ACHN (cell line): ENCODE results near the gene RASA1.

Experiments
- DNase-seq: peaks from one replicate; pipeline ENCODE4 v3.0.0-alpha.2; 2015
- in situ Hi-C: cut with HindIII; loops from 2 replicates; pipeline ENCODE4 v1.10.0; 2017; ENCODE audit warnings: low sequenced_read_pairs, low pct_ligation_motif_present, low pct_unique_long_range_greater_than_20kb

The RASA1 gene

DNA sequence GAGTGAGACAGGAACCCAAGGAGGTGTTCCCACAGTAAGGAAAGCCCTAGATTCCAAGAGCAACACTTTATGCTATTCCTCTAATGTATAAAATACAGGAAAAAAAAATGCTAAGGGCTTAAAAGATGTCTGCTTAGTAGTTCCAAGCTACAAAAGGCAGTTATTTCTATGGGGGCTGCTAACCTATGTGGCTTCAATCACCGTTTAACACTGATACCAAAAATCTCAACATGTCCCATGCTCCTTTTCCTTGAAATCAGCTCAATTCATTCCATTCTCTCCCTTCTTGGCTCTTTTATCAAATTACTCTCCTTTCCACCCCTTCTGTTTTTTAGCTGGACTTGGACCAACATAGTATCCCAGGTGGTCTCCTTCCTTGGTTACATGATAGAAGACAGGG lies 124.5 kb downstream of the RASA1 start:
- DNase-seq, result no peak
- in situ Hi-C loops, result no loop called here

DNA sequence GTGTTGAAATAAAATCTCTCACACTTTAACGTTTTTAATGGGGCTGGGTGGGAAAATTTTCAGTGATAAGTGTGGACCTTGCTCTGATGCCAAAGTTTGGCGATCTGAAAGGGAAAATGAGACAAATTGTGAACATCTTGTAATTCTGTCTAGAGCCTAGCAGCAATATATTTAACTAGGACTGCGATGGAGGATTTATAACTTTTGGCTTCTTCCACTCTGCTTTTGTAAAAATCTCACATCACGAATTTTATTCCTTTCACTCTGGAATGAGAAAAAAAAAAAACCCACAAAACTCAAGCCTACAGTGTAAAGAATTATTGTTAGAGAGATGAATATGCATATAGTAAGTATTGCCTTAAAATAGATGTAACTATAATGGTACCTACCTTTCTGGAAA lies 125.1 kb downstream of the RASA1 start:
- DNase-seq, result no peak
- in situ Hi-C loops, result no loop called here

DNA sequence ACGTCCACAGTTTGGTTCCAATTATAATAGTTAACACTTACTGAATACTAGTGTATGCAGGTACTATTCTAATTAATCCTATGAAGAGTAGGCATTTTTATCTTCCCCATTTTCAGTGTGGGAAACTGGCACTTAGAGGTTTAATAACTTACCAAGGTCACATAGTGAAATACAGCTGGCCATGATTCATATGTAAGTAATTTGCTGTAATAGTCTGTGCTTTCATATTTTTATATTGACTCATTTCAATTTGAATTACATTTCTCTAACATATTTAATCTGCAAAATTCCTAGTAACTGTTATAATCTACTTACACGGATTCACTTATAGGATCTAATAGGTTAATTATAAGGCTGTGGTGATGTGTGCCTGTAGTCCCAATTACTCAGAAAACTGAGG lies 125.6 kb downstream of the RASA1 start:
- in situ Hi-C loops, result no loop called here
- DNase-seq, result peak; percentile 86

DNA sequence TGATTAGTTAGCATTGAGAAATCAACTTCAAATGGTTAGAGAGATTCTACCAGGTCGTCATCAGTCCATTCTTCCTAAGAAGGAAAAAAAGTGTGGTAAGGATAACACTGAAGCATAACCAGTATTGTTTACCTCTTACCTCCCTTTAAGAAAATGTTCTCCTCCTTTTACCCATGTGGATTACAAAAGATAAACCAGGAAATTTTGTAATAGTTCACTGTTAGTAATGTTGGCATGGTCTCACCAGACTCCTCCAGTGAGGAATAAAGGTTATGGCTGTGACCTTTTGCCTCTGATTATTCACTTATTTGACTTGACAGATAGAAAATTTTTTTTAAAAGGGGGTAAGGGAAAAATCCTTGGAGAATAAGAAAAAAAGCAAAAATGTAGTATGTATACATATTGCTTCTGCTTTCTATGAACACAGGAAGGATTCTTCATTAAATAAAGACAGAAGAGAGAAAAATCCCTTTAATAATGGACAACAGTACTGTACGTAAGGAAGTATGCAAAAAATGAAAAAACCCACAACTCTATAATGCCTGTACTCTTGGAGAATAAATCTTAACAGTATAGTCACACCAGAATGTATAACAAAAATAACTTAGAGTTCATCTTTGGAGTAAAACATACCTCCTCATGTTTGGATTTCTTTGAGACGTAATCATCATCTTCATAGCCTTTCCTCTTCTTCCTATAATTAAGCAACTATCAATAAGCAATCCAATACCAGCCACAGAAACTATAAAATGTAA lies 126.9 kb downstream of the RASA1 start:
- in situ Hi-C loops, result no loop called here
- peak; percentile 44 for DNase-seq

DNA sequence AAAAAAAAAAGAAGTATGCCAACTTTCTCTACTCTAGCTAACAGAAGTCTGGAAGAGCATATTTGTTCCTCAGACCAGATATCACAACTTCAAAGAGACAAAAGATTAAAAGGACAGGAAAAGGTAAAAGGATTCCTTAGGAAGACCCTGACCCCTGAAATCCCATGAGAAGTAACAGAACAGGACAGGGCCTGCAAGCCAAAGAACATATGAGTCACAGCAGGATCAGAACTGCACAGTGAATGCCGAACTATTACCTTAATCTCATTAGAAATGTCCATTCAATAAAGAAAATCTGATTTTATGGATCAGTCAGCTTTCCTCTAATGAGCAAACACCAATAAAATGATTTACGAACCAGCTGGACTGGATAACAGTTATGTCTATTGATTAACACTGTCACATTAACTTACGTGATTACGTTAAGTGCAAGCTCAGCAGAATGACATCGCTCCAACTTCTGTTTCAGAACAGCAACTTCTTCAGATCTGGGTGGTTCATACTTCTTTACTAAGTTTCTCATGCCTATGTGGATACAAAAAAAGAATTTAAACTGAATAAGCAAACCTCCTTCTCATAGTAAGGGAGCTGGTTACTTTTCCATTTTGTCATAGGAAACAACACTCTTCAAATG lies 131.4 kb downstream of the RASA1 start:
- in situ Hi-C loops, result no loop called here
- no peak for DNase-seq

DNA sequence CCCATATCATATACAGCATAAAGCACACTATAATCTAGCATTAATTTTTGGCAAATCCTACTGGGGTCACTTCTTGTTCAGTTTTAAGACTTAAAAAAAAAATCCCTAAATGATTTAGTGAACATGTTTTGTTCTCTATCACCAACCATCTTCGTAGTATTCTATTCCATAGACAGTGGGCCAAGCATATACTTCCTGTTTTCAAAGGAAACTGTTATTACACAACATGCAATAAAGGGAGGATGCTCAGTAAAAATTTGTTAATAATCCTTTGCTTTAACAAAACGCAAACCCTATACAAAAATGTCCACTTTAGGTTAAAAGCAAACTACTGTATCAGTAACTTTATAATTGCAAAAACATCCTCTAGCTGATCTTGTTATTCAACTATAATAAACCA lies 132.0 kb downstream of the RASA1 start:
- in situ Hi-C loops, result no loop called here

DNA sequence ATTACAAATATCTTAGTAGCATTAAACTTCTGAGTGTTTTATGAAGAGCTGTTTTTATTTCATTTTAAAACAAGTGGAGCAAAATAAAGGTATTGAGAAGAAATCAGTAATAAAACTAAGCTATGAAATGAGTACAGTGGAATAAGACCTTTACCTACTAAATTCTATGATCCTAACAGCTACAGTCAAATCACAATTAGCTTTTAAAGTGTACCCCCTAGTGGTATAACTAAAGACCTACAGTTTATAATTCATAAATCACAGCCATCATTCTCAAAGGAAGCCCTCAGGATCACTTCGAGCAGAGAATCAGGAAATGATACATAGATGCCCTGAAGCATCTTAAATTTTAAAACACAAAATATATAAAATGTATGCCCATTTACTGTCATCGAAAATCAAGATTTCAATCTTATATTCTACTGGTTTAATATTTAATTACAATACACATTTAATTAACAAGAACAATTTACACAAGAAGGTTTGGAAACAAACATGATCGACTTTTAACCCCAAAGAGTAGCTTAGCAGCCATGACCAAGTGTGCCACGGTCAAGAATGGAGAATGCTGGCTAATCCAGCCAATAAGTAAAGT lies 132.7 kb downstream of the RASA1 start:
- peak; percentile 57 for DNase-seq
- in situ Hi-C loops, result no loop called here

More for the DNA sequence above, 132.0 kb downstream of the RASA1 start:
- no peak for DNase-seq

DNA sequence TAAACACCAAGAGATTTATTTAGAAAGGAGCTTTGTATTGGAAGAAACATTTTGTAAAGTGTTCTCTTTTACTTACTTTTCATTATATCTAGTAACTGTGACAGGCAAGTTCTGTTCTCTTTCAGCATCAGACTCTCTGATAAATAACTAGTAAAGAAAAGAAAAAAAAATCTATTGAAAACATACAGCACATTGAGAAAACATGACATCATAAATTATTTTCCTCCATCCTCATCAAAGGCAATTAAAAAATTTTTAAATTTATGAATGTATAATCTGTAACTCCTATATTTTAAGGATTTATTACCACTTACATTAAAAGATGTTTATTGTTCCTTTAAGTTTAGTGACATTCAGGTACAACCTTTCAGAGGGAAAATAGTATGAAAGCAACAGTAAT lies 133.9 kb downstream of the RASA1 start:
- no peak for DNase-seq
- in situ Hi-C loops, result no loop called here

DNA sequence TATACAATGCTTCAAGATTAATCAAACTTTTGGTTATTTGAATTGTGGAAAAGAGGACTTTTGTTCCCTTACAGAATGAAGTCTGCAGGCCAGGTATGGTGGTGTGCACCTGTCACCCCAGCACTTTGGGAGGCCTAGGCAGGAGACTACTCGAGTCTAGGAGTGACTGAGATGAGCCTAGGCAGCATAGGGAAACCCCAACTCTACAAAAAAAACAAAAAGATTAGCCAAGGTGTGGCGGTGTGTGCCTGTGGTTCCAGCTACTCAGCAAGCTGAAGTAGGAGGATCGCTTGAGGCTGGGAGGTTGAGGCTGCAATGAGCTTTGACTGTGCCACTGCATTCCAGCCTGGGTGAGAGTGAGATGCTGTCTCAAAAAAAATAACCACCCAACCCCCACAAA lies 135.7 kb downstream of the RASA1 start:
- no peak for DNase-seq
- in situ Hi-C loops, result no loop called here

DNA sequence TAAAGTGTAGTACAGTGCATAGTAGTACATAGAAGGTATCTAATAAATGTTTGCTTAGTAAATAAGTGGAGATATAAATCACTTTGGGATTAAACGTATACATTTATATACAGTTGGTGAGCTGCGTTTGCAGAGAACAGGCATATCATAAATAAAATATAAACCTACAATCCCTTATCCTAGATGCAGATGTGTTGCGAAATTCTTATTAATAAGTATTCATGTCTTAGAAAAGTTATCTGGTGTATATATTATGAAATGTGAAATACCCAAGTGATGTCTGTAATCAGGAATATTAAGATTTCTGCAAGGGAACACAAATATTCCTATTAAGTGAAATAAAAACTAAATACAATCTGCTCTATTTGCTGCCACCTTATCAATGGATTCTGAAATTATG lies 136.2 kb downstream of the RASA1 start:
- in situ Hi-C loops, result no loop called here
- DNase-seq, result no peak

DNA sequence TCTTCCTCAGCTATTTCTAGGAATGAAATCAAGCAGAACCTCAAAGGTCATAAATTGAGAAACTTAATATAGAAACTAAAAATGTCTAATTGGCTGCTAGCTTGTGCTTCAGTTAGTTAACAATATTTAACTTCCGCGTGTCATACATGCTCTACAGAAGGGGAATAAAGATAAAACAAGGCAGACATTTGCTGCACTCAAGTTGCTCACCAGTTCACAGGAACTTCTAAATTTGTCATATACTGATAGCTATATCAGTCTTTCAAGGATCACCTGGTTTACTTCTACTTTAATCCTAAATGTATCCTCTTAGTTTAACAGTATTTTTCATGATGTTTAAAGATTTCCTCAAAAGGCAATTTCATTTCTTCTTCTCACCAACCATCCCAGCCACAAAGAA lies 136.7 kb downstream of the RASA1 start:
- DNase-seq, result no peak
- in situ Hi-C loops, result no loop called here

DNA sequence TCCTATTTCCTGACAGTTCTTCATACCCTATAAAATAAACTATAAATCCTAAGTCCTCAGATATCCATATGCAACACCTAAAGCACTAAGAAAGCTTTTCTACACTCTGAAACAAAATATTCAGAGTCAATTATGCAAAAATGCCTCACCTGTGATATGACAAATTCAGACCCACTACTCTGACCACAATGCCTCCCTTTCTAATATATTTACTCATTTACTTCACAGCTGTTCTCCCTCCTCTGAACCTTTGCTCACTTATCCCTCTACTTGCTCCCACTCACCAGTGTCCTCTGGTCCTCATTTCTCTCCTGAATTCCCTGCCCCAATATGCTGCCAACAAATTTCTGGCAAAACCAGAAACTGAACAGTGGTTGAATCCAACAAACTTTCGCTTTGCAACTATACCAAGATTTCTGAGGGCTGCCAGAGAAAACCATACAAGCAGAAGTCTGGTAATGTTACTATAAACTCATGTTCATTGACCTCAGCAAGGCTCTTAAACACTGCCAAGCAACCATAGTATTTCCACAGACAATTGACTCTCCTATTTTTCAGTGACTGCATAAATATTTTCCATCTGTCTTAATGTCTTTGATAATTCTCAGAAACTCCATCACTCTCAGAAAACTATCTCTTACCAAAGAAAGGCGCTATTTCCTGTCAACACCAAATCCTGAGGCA lies 137.9 kb downstream of the RASA1 start:
- DNase-seq, result no peak
- in situ Hi-C loops, result no loop called here

DNA sequence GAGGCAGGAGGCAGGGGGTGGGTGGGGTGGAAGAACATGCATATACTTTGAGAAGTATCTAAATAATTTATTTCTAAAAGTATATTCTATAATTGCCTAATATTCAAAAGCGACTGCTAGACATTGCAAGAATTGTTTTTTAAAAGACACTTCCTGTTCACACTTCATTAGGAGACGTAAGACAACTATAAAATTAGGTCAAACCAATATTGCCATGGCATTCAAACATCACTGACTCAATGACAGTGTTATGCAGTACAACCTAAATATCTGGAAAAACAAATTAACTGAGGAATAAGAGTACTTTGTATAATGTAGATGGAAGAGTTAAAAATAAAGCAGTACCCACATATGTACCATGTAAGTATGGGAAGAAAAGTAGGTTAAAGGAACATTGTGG lies 140.5 kb downstream of the RASA1 start:
- in situ Hi-C loops, result no loop called here
- no peak for DNase-seq

DNA sequence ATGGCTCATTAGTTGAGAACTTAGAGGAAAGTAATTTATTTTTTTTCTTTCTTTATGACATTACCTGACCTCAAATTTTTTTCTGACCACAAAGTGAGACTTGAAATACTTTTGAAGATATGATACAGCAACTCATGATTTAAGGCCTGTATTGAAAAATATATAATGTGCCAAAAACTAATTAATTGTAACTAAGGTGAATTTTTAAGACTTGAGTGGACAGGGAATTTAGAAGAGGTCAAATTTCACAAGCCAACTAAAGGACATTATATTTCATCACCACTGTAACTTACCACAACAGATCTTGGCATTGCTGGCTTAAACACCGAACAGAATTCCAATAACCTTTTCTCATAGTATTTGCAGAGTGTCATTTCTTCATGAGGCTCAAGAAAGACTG lies 143.2 kb downstream of the RASA1 start:
- DNase-seq, result no peak
- in situ Hi-C loops, result no loop called here

DNA sequence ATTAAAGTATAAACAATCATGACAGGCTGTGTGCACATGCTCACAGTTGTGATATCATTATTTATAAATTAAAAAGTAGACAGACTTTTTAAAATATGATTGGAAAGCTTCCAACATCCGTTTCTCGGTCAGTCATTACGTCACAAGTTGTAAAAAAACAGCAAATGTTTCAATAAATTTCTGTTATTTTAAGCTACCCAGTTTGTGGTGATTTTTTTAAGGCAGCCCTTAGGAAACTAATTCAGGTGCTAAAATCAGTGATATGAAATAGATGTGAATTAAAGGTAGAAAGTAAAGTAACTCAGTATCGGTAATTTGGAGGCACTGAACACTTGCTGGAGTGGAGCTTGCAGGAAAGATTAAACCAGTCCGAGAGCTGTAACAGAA lies 143.9 kb downstream of the RASA1 start:
- in situ Hi-C loops, result no loop called here
- no peak for DNase-seq

DNA sequence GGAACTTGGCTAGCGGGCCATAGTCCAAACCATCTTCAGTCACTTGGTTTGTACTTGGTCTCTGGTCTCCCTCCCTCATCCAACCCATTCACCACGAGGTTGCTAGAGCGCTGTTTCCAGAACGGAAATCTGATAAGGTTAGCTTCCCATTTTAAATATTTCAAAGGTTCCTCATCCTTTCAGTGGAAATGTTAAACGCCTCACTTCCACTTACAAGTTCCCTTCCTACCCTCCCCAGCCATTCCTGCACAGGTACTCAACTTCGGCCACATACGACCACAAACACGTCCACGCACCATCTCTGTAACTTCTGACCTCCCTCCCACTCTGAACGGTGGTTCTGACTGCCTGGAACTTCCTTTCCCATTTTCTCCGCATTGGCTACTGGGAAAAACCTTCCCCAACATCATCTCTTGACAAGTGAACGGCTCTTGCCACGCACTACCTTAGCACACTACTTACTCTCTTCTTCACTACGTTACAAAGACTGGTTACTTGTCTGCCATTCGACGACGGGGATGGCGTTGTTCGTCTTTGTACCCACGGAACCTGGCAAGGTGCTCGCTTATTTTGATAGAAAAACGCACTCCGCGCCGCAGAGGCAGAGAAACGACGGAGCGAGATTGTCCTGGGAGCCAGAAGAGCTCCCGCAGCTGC lies 144.4 kb downstream of the RASA1 start:
- in situ Hi-C loops, result no loop called here
- DNase-seq, result peak; percentile 41

DNA sequence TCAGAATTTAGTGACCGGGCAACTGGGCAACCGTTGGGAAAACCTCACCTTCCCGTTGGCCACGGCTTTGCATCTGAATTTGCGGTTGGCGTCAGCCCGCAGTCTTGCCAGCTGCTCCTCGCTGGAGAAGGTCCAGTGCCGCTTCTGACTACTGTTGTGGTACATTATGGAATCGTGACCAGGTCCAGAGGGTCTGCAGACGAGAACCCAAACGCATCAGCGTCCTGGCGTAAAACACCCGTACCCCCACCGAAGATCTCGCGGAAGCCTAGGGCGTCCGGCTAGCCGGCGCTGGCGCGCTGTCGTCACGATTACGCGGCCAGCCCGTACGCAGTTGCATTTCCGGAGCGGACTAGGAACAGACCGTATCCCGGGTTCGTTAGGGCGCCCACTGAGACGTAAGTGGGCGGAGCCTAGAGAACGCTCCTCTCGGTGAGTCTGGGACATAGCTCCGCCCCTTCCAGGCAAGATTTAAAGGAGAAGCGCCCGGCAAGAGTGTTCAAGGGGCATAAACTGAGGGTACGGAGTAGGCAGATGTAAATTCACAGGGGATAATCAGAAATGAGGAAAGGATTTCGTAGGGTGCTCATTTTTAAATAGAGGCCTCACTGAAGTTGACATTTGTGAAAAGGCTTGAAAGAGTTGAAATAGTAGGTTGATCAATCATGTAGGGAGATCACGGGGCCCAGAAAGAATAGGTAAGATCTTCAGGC lies 145.1 kb downstream of the RASA1 start, which contains the start of gene CCNH:
Gene CCNH (minus strand): TSS at position 301 of the 713 bp plus-strand sequence. CDS start 136 bp downstream, at position 165.
- in situ Hi-C loops, result no loop called here
- peak; percentile 97 for DNase-seq

DNA sequence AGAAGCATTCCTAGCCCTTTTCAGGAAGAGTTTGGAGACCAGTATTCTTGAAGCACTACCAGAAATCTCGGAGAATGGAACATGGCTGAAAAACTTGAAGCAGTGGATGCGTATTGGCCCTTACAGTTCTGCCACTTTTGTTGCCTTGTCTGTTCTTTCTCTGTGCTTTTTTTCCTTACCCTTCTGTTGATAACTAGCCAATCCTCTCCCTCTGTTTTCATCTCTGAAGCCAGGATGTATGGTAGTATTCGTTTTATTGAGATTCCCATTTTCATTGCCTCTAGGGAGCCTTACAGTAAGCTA lies 145.6 kb downstream of the RASA1 start:
- no peak for DNase-seq
- in situ Hi-C loops, result no loop called here

DNA sequence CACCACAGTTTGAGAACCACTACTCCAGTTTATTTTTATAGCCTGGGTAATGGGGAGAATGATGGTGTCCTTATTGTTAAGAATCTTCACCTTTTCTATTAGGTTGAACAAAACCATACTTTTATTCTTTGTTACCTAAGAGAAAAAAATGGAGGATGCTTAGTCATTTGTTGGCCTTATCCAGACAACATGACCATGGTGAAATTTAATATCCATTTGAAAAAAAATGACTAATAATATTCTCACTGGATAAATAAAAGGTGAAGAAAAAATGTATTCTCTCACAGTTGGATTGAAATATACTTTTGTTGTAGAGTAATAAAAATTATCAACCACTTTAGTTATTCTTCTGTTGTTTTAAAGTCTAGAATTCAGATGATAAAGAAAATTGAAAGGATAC lies 150.8 kb downstream of the RASA1 start:
- DNase-seq, result no peak
- in situ Hi-C loops, result no loop called here
